ENCODE measurements around the gene KRT80.

DNA sequence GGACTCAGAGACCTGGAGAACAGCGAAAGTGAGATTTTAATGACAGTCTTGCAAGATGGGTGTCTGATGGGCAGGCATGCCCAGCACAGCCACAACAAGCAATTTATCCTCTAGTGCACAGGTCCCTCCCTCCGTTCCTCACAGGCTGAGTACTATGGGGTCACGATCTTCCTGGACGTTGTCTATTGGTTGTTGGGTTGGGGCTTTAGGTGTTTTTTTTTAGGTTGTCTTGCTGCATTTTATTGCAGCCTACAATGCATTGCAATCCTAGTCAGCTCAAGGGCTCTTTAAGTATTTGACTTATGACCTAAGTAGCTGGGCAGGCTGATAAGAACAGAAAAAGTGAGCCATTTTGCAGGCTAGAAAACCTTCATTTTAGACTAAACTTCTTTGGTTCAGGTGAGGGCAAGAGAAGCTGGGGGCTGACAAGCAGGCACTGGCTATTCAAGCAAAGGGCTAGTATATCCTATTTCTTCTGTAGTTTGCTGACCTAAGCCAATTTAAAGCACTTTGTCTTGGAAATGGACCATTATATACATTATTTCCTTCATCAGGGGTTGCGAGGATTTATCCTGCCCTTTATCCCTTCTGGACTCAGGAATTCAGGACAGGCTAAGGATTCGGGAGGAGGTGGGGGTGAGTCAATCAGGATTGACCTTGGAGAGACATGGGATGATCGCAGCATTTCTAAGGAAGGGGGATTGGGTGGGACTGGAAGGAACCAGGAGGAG is 47.3 kb upstream of the KRT80 start:
- TF ChIP-seq, protein P1, sequence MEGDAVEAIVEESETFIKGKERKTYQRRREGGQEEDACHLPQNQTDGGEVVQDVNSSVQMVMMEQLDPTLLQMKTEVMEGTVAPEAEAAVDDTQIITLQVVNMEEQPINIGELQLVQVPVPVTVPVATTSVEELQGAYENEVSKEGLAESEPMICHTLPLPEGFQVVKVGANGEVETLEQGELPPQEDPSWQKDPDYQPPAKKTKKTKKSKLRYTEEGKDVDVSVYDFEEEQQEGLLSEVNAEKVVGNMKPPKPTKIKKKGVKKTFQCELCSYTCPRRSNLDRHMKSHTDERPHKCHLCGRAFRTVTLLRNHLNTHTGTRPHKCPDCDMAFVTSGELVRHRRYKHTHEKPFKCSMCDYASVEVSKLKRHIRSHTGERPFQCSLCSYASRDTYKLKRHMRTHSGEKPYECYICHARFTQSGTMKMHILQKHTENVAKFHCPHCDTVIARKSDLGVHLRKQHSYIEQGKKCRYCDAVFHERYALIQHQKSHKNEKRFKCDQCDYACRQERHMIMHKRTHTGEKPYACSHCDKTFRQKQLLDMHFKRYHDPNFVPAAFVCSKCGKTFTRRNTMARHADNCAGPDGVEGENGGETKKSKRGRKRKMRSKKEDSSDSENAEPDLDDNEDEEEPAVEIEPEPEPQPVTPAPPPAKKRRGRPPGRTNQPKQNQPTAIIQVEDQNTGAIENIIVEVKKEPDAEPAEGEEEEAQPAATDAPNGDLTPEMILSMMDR (IDR thresholded peaks at IDR 0.05): no peak
- no peak for TF ChIP-seq POLR2A (IDR thresholded peaks at IDR 0.05)

Measured in suprapubic skin (tissue), 3 donors.